Neural progenitor cell (in vitro differentiated cells): ENCODE data around the gene RPL7A. TPM values are rescaled to one million over a fixed set of nuclear protein-coding genes. Genes with fewer than 3 reads are reported as not detected.

Source experiments
- DNase-seq: peaks from one replicate; pipeline ENCODE4 v3.0.0-alpha.2; 2016; ENCODE audit warnings: low spot score
- H2AFZ ChIP-seq: fragments of 200-600 bp; sonication (generic); replicated peaks from 2 replicates; pipeline ENCODE4 v1.6.1; 2016; ENCODE audit warnings: antibody characterized with exemption
- H3F3A ChIP-seq: fragments of 200-600 bp; sonication (generic); 2 replicates; pipeline ENCODE4 v1.6.1; 2016; ENCODE audit warnings: antibody characterized with exemption, low read depth
- H3K27ac ChIP-seq: fragments of 200-600 bp; sonication (generic); 2 replicates; pipeline ENCODE4 v1.5.1; 2016; ENCODE audit warnings: mild to moderate bottlenecking
- H3K27me3 ChIP-seq: fragments of 200-600 bp; sonication (generic); 2 replicates; pipeline ENCODE4 v1.6.1; 2016; ENCODE audit warnings: mild to moderate bottlenecking, moderate library complexity
- H3K36me3 ChIP-seq: fragments of 200-600 bp; sonication (generic); 2 replicates; pipeline ENCODE4 v1.5.1; 2016
- H3K4me1 ChIP-seq: fragments of 200-600 bp; sonication (generic); 2 replicates; pipeline ENCODE4 v1.6.1; 2016; ENCODE audit warnings: mixed run types
- H3K4me2 ChIP-seq: fragments of 200-600 bp; sonication (generic); 2 replicates; pipeline ENCODE4 v1.6.1; 2016
- H3K4me3 ChIP-seq: fragments of 200-600 bp; sonication (generic); 2 replicates; pipeline ENCODE4 v1.5.1; 2016
- H3K79me2 ChIP-seq: fragments of 200-600 bp; sonication (generic); 2 replicates; pipeline ENCODE4 v1.6.1; 2016; ENCODE audit warnings: low read depth
- H3K9ac ChIP-seq: fragments of 200-600 bp; sonication (generic); 2 replicates; pipeline ENCODE4 v1.6.1; 2016
- H3K9me3 ChIP-seq: fragments of 200-600 bp; sonication (generic); 2 replicates; pipeline ENCODE4 v1.5.1; 2016; ENCODE audit warnings: low read depth
- H4K20me1 ChIP-seq: fragments of 200-600 bp; sonication (generic); 2 replicates; pipeline ENCODE4 v1.6.1; 2016; ENCODE audit warnings: low read depth
- H3K27ac Mint-ChIP-seq: 3 replicates; pipeline ENCODE4 v1.8.0; 2021; ENCODE audit warnings: mixed read lengths
- H3K27me3 Mint-ChIP-seq: 2 replicates; pipeline ENCODE4 v1.8.0; 2022; ENCODE audit warnings: low read depth, mild to moderate bottlenecking, inconsistent platforms, moderate library complexity, mixed read lengths; ENCODE audit not compliant: insufficient read depth
- H3K36me3 Mint-ChIP-seq: 3 replicates; pipeline ENCODE4 v1.8.0; 2021; ENCODE audit warnings: mixed read lengths
- H3K4me1 Mint-ChIP-seq: 3 replicates; pipeline ENCODE4 v1.8.0; 2021; ENCODE audit warnings: mixed read lengths
- H3K4me3 Mint-ChIP-seq: 3 replicates; pipeline ENCODE4 v1.8.0; 2021; ENCODE audit warnings: mild to moderate bottlenecking, moderate library complexity, mixed read lengths
- H3K9me3 Mint-ChIP-seq: 3 replicates; pipeline ENCODE4 v1.8.0; 2020; ENCODE audit warnings: mixed read lengths
- CTCF ChIP-seq: fragments of 200-600 bp; sonication (generic); IDR thresholded peaks from 2 replicates; pipeline ENCODE4 v1.5.1; 2017; ENCODE audit warnings: antibody characterized with exemption, mild to moderate bottlenecking
- EZH2 ChIP-seq: fragments of 200-600 bp; sonication (generic); IDR thresholded peaks from 2 replicates; pipeline ENCODE4 v1.6.1; 2017; ENCODE audit warnings: antibody characterized with exemption, mild to moderate bottlenecking, moderate library complexity
- EZH2phosphoT487 ChIP-seq: fragments of 200-600 bp; sonication (generic); IDR thresholded peaks from 2 replicates; pipeline ENCODE4 v1.6.1; 2017; ENCODE audit warnings: antibody characterized with exemption
- total RNA-seq: library from RNA; depleted of rRNA; stranded (reverse); fragments of >200 nt; gene quantifications from 2 replicates; pipeline ENCODE4 v1.2.3, GENCODE V29; 2015; ENCODE audit warnings: low replicate concordance

RPL7A gene
- total RNA-seq, 1 donor from 2014 or later: 3,449 TPM

GRCh38 chr9:133384736-133385321, 36.8 kb downstream of the RPL7A start:
- H3K27ac Mint-ChIP-seq: no peak overlapping the region
- H3K4me1 Mint-ChIP-seq: no peaks in the 10 kb centered on the region
- peaks cover 2% of the 10 kb centered on the region for H3K36me3 Mint-ChIP-seq

GRCh38 chr9:133385452-133385851, 37.4 kb downstream of the RPL7A start:
- Mint-ChIP-seq H3K27me3 (peaks cover 2% of the 10 kb centered on the region), H3K27ac (no peak overlapping the region), H3K4me1 (peaks cover 2% of the 10 kb centered on the region), H3K36me3 (peaks cover 2% of the 10 kb centered on the region), H3K9me3 (peaks cover 4% of the 10 kb centered on the region), H3K4me3 (no peak overlapping the region)
- TF ChIP-seq CTCF (no peak), EZH2phosphoT487 (no peak), EZH2 (no peak)
- Histone ChIP-seq H3K36me3 (no peaks in the 10 kb centered on the region), H3K9ac (no peak overlapping the region), H3K4me1 (no peaks in the 10 kb centered on the region), H3K79me2 (no peaks in the 10 kb centered on the region), H3K4me2 (no peak overlapping the region), H3K4me3 (no peak overlapping the region), H3K27ac (no peak overlapping the region), H3K9me3 (no peaks in the 10 kb centered on the region), H2AFZ (no peak overlapping the region), H4K20me1 (no peaks in the 10 kb centered on the region), H3F3A (no peaks in the 10 kb centered on the region), H3K27me3 (no peaks in the 10 kb centered on the region)
- no peak for DNase-seq

More at GRCh38 chr9:133384736-133385321, 36.8 kb downstream of the RPL7A start:
- Histone ChIP-seq H3F3A (no peaks in the 10 kb centered on the region), H3K4me1 (no peaks in the 10 kb centered on the region), H3K27me3 (no peaks in the 10 kb centered on the region), H2AFZ (no peak overlapping the region), H4K20me1 (no peaks in the 10 kb centered on the region), H3K36me3 (no peaks in the 10 kb centered on the region), H3K9me3 (no peaks in the 10 kb centered on the region), H3K4me2 (no peak overlapping the region), H3K79me2 (no peaks in the 10 kb centered on the region), H3K9ac (no peak overlapping the region), H3K4me3 (no peak overlapping the region), H3K27ac (no peak overlapping the region)
- H3K27me3 Mint-ChIP-seq: peaks cover 1% of the 10 kb centered on the region
- TF ChIP-seq EZH2phosphoT487 (no peak), EZH2 (no peak), CTCF (no peak)
- no peak overlapping the region for H3K4me3 Mint-ChIP-seq
- DNase-seq: no peak
- no peaks in the 10 kb centered on the region for H3K9me3 Mint-ChIP-seq

GRCh38 chr9:133386338-133386737, 38.3 kb downstream of the RPL7A start:
- H3K4me1 Mint-ChIP-seq: peaks cover 2% of the 10 kb centered on the region
- no peak overlapping the region for H3K27ac ChIP-seq
- no peak for TF ChIP-seq EZH2phosphoT487
- TF ChIP-seq CTCF: no peak
- TF ChIP-seq EZH2: no peak
- H2AFZ ChIP-seq: no peak overlapping the region
- no peaks in the 10 kb centered on the region for H3K27me3 ChIP-seq
- no peaks in the 10 kb centered on the region for H3K4me1 ChIP-seq
- H3K79me2 ChIP-seq: no peaks in the 10 kb centered on the region
- peaks cover 2% of the 10 kb centered on the region for H3K36me3 Mint-ChIP-seq
- H3K4me3 Mint-ChIP-seq: no peak overlapping the region
- H3K27me3 Mint-ChIP-seq: peaks cover 2% of the 10 kb centered on the region
- H3K27ac Mint-ChIP-seq: no peak overlapping the region
- H3K9ac ChIP-seq: no peak overlapping the region
- no peaks in the 10 kb centered on the region for H3K9me3 ChIP-seq
- H3K4me3 ChIP-seq: no peak overlapping the region
- no peak overlapping the region for H3K4me2 ChIP-seq
- no peaks in the 10 kb centered on the region for H4K20me1 ChIP-seq
- no peaks in the 10 kb centered on the region for H3K36me3 ChIP-seq
- peaks cover 4% of the 10 kb centered on the region for H3K9me3 Mint-ChIP-seq
- no peaks in the 10 kb centered on the region for H3F3A ChIP-seq
- no peak for DNase-seq
